NT2/D1 (cell line): ENCODE measurements around the gene MAGI1.

Experiments
- SUZ12 ChIP-seq: IDR thresholded peaks from 2 replicates; pipeline ENCODE4 v1.6.1; 2011; ENCODE audit not compliant: insufficient read length, insufficient read depth; ENCODE audit errors: extremely low read depth
- YY1 ChIP-seq: IDR thresholded peaks from 2 replicates; pipeline ENCODE4 v1.6.1; 2011; ENCODE audit not compliant: insufficient read length, insufficient read depth
- ZNF274 ChIP-seq: IDR thresholded peaks from 2 replicates; pipeline ENCODE4 v1.6.1; 2011; ENCODE audit warnings: mild to moderate bottlenecking, low read depth, low read length

DNA sequence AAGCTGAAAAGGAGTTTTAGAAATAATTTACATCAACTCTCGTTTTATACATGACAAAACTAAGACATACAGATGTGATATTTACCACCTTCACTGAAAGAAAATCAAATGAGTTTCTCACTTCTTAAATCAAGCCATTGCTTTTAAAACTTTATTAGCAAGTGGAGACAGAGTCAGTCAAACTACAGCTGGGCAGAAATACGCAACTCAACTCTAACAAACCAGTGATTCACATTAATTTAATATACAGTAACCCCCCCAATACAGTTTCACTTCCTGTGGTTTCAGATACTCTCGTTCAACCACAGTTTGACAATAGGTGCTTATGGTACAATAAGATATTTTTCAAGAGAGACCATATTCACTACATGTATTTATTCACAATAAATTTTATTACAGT lies 477.1 kb downstream of the MAGI1 start:
- TF ChIP-seq SUZ12: no peak
- no peak for TF ChIP-seq YY1
- no peak for TF ChIP-seq ZNF274
